Right kidney (tissue), 1 donor: ENCODE measurements around the gene THAP11.
"Not testable (repeated sequence)": the region's sequence is repeated elsewhere in the genome, so short reads cannot be mapped to it uniquely, and the experiment has no call there.

Experiments
- DNase-seq: peaks from one replicate; pipeline ENCODE4 v3.0.0-alpha.2; 2016

Gene THAP11

DNA sequence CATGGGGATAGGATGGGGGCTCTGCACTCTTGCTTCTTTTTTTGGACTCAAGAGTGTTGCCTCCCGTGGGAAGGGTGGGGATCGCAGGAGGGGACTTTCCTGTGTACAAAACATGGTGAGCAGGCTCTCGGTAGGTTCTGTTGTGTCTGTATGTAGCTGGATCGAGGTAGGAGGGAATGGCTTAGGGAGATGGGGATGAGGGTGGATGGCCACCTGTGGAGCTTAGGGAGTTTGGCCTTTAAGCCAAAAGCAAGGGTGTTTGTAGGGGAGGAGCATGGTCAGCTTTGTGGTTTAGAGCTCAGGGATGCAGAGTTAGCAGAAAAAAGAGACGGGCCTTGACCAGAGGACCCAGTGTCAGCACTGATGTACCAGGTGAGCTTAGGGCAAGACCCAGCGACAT is 19.8 kb downstream of the THAP11 start:
- no peak for DNase-seq

DNA sequence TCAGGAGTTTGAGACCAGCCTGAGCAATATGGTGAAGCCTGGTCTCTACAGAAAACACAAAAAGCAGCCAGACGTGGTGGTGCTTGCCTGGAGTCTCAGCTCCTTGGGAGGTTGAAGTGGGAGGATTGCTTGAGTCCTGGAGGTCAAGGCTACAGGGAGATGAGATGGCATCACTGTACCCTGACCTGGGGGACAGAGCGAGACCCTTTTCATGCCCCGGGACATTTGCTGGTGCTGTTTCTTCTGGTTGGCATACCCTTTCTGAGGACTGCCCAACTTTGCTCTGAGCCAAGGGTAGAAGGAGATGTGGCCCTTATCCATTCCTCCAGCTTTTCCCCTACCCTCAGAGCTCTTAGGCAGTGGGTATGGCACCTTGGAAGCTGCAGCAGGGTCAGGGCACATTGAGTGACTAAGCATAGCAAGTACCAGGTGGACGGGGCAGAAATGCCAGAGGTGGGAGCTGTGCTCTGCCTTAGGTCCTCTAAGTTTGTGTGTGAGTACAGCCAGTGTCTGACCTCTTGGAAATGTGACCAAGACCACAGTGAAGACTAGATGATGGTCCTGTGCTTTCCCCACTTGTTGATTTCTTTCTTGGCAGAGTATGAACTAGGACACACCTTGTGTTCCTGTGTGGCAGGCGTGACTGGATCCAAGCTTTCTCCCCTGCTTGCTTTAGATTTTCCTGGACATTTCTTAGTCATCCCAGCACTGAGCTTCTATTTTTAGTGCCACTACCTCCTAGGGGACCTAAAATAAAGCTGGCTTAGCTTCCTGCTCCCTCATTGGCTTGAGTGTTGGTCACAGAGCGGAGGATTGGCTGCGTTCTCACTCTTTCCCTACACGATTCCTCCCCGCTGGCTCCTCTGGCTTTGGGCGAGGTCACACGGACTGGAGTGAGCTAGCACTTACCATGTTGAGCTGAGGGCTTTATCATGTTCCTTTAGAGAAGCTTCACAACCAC is 20.8 kb downstream of the THAP11 start:
- DNase-seq = no peak

DNA sequence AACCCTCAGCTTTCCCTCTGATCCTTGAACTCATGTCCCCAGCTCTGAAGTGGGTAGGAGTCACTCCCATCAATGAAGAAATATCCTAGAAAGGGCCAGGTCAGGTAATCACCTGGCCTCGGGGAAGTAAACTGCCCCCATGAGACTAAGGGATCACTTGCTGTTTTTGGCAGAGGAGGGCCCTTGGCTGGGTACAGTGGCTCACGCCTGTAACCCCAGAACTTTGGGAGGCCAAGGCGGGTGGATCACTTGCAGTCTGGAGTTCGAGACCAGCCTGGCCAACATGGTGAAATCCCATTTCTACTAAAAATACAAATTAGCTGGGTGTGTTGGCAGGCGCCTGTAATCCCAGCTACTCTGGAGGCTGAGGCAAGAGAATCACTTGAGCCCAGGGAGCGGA is 21.9 kb downstream of the THAP11 start:
- not testable (repeated sequence) for DNase-seq

DNA sequence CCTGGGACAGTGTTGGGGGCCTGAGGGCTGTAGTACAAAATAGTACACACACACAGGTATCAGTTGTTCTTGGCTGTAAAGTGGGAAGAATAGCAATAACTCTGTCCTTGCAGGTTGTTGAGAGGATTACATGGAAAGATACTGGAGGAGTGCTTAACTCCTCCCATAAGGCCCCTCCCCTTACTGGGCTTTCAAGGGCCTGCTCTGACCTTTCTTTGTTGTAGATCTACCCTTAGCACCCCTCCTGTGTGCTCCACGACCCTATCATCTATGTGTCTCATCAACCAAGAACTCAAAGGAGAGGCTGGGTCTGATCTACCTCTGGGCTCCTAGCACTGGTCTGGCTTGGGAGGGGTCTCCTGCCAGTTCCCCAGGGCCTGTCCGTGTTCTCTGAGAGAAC is 22.5 kb downstream of the THAP11 start:
- no peak for DNase-seq

DNA sequence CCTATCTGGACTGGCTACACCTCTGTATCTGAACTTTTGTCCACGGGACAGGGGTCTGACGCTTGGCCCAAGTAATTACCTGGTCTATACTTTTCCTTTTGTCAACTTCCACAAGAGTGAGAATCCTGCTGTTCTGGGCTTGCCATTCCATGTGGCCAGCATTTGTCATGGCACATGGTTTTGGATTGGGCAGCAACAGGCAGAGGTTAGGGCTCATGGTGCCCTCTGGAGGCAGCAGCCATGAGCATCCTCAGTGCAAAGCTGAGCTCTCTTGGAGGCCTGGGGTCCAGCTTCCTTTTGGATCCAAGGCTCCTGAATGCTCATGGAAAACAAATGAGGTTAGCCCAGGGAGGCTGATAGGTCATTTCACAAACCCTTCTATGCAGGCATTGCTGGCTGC is 23.2 kb downstream of the THAP11 start:
- DNase-seq = no peak

DNA sequence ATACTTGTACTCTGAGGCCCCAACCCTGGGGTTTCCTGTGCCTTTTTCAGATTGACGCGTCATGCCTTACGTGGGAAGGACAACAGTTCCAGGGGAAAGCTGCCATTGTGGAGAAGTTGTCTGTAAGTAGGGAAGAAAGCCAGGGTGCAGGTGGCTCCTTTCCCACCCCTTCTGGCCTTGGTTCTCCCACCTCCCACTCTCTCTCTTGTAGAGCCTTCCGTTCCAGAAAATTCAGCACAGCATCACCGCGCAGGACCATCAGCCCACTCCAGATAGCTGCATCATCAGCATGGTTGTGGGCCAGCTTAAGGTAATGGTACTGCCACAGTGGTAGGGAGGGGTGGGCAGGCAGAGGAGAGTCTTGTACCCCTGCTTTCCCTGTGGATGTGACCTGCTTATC is 26.2 kb downstream of the THAP11 start:
- no peak for DNase-seq

DNA sequence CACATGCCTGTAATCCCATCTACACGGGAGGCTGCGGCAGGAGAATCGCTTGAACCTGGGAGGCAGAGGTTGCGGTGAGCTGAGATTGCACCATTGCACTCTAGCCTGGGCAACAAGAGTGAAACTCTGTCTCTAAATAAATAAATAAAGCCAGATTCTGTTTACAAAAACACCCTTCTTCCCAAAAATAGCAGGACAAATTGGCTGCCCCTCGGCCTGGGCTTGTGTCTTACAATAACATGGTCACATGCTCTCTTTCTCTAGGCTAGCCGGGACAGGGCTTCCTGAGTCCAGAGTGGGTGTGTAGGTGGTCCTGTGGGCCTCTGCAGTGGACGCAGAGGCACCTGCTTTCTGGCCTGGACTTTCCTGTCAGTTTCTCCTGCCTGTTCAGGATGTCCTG is 27.5 kb downstream of the THAP11 start:
- DNase-seq = no peak

DNA sequence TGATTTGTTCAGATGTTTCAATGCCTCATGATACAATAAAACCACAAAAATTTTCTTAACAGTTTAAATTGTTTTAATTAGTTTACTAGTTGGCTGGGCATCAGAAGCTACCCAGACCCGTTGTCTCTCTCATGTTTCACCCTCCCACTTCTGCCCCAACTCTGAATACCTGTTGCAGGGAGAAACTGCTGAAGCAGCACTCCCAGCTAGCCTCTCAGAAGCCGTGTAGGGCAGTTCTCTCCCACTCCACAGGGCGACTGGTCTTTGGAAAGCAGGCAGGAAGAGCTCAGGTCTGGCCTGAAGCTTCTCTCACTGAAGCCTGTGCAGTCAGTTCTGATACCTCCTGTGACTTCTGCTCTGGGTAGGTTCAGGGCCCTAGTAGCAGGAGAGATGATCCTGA is 29.1 kb downstream of the THAP11 start:
- no peak for DNase-seq

DNA sequence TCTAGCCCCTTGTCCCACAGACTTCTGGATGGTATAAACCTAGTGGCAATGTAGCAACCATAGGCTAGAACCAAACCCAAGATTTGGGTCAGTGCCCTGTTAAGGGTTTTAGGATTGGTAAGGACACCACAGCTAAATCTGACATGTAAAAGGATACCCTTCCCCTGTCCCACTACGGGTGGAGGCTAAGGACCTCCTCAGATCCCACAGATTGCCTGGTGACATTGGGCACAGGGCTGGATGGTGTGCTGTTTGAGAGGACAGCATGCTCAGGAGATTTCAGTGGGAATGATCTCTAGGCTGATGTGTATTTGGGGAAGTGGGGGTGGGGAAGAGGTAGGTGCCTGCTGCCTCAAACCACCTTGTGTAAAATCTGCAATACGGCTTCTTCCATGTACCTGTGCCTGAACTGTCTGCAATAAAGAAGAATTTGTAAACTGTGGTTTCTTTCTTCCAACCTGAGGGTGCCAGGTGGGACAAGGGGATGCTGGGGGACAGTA is 30.1 kb downstream of the THAP11 start:
- DNase-seq = no peak

DNA sequence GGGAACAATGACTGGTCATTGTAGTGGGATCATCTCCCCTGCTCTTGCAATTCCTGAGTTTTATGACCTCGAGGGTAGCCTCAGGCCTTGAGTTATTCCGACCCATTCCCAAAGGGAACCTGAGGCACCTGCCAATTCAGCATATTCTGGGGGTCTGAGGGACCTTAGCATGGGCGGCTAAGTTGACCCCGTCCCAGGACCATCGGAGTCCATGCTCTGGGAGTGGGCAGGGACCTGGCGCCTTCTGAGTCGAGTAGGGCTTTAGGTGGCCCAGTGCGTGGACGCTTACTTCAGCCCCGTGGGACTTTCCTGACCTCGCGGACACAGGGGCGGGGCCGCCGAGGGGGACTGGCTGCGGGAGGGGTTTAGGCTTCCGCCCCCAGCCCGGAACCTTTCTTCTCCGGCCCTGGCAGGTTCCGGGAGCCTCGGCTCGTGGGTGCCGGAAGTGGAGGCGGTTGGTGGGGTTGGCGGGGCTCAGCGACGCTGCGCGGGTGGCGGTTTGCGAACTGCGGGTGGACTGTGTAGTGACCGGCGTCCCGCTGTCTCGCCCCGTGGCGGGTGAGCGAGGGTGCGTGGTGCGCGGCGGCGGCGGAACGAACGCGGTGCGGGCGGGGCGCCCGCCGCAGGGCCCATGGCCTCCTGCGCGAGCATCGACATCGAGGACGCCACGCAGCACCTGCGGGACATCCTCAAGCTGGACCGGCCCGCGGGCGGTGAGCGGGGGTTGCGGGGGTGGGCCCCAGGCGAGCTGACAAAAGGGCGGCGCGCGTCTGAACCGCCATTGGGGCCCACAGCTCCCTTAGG is 30.7 kb downstream of the THAP11 start, which contains the start of gene EDC4:
Gene EDC4 (plus strand): TSS at position 422 of the 804 bp plus-strand sequence. CDS start 210 bp downstream, at position 632.
- DNase-seq = peak; percentile 86

DNA sequence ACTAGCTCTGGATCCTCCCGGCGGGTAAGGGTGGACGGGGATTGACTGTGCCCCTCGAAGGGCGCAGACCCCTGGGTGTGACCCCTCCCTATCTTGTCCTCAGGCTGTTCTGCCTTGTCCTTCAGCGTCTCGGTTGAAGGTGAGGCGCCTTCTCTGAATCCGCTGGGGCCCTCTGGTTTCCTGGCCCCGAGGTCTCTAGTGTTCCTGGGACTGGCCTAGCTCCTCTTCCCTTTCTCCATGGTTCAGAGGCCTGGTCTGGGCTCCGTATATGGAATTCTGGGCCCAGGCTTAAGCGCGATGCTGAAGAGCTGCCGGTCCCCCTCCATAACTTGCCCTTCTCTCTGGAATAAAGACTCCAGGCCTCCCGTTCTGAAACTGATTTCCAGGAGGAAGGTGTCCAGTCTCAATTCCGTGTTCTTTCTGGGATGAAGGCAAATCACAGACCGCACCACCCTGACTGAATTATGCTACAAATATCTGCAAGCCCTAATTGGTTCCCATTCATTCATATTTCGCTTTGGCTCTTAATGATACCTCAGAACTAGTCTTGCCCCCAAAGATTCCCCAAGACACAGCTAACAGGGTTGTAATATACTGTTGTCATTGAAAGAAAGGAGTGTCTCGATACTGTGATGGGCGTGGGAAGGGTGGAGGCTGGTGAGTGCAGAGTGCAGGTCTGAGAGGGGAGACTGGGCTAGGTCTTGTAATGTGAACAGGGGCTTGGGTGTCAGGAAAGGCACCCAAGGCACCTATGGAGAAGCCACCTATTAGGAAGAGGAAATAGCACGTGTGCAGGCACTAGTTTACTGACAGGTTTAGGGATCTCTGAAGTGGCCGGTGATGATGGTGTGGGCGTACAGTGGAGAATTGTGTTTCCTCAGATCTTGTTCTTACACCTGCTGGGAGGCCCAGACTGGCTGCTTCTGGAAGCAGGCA is 31.6 kb downstream of the THAP11 start:
- no peak for DNase-seq

DNA sequence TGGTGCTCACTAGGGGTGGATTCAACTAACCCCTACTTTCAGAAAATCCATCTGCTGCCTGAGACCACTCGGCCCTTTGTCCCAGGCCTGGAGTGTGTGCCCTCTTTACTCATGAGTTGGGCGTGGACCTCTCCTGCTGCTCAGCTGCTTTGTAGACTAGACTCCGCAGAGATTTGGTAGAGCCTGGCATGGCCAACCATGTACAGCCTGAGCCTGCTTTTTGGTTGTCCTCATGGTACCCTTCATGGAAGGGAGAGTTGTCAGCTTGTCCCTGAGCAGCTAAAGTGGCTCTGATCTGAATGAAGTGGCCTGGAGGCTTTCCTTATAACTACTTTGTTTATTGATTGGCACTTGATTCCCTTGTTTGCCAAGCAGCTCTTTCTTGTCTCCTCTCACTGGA is 32.3 kb downstream of the THAP11 start:
- no peak for DNase-seq

DNA sequence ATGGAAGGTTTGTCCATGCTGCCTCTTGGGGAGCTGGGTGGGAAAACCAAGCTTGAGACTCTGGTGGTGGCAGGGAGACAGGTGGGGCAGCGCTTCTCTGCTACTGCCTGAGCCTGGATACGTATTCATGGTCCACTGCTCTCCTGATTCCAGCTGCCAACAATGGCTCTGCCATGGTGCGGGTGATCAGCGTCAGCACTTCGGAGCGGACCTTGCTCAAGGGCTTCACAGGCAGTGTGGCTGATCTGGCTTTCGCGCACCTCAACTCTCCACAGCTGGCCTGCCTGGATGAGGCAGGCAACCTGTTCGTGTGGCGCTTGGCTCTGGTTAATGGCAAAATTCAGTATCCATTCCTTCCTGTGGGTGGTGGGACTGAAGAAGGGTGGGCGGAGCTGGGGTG is 34.9 kb downstream of the THAP11 start:
- DNase-seq = no peak

DNA sequence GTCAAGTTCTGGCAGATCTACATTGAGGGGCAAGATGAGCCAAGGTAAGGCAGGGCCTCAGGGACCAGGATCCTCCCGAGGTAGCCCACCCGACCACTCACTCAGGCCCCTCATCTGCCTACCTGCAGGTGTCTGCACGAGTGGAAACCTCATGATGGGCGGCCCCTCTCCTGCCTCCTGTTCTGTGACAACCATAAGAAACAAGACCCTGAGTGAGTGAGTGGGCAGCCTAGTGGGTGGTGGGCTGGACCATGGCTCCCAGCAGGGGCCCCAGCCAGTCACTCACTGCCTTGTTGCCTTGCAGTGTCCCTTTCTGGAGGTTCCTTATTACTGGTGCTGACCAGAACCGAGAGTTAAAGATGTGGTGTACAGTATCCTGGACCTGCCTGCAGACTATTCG is 36.1 kb downstream of the THAP11 start:
- DNase-seq = no peak

DNA sequence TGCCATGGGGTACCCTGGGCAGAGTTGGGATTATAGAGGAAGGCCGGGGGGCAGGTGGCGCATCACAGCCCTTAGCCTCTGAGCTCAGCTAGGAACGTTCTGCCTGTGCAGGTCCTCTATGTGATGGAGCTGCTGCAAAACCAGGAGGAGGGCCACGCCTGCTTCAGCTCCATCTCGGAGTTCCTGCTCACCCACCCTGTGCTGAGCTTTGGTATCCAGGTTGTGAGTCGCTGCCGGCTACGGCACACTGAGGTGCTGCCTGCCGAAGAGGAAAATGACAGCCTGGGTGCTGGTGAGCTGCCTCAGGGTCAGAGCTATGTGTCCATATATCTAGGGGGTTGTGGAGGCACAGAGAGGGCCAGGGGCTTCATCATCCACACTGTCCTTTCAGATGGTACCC is 36.7 kb downstream of the THAP11 start:
- no peak for DNase-seq

DNA sequence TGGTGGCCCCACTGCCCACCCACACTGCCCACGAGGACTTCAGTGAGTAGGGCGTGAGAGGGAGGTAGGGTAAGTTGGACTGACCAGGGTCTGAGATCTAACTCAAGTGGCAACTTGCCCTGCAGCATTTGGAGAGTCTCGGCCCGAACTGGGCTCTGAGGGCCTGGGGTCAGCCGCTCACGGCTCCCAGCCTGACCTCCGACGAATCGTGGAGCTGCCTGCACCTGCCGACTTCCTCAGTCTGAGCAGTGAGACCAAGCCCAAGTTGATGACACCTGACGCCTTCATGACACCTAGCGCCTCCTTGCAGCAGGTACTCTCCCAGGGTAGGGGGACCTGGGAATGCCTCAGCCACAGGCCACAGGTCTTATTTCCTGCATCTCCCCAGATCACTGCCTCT is 37.3 kb downstream of the THAP11 start:
- no peak for DNase-seq

DNA sequence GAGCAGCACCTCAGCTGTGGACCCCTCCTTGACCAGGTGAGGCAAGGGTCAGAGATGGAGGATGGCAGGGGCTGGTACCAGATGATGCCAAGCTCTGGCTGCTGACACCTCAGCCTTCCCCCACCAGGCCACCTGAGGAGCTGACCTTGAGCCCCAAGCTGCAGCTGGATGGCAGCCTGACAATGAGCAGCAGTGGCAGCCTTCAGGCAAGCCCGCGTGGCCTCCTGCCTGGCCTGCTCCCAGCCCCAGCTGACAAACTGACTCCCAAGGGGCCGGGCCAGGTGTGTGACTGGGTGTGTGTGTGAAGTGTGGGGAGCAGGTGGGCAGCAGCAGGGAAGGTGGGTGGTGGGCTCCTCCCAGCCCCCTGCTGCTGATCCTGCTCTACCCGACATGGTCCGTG is 37.8 kb downstream of the THAP11 start:
- DNase-seq = no peak

DNA sequence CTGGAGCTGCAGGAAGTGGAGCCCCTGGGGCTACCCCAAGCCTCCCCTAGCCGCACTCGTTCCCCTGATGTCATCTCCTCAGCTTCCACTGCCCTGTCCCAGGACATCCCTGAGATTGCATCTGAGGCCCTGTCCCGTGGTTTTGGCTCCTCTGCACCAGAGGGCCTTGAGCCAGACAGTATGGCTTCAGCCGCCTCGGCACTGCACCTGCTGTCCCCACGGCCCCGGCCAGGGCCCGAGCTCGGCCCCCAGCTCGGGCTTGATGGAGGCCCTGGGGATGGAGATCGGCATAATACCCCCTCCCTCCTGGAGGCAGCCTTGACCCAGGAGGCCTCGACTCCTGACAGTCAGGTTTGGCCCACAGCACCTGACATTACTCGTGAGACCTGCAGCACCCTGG is 38.5 kb downstream of the THAP11 start:
- DNase-seq = no peak

DNA sequence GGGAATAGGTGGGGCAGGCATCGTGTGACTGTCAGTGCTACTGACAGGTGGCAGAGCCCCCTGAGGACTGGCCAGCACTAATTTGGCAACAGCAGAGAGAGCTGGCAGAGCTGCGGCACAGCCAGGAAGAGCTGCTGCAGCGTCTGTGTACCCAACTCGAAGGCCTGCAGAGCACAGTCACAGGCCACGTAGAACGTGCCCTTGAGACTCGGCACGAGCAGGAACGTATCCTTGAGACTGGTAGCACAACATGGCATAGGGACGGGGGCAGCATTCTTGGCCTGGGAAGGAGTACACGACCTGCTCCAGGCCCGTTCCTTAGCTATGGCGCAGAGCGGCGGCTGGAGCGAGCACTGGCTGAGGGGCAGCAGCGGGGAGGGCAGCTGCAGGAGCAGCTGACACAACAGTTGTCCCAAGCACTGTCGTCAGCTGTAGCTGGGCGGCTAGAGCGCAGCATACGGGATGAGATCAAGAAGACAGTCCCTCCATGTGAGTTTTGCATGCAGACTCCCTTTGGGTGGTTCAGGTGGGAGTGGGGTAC is 39.6 kb downstream of the THAP11 start:
- DNase-seq = no peak

DNA sequence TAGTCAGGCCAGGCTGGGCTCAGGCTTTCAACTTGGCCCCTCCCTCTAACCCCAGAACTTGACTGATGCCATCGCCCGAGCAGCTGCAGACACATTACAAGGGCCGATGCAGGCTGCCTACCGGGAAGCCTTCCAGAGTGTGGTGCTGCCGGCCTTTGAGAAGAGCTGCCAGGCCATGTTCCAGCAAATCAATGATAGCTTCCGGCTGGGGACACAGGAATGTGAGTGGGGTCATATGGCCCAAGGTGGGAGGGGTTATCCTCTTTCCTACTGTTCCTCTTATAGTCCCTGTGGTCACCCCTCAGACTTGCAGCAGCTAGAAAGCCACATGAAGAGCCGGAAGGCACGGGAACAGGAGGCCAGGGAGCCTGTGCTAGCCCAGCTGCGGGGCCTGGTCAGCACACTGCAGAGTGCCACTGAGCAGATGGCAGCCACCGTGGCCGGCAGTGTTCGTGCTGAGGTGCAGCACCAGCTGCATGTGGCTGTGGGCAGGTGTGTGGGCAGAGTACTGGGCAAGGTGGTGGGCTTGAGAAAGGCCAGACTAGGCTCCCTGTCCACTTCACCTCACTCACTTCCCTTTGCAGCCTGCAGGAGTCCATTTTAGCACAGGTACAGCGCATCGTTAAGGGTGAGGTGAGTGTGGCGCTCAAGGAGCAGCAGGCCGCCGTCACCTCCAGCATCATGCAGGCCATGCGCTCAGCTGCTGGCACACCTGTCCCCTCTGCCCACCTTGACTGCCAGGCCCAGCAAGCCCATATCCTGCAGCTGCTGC is 40.4 kb downstream of the THAP11 start:
- no peak for DNase-seq
